HTERT RPE-1 (cell line): ENCODE results near the gene MAPK10.
"Not testable (repeated sequence)": the region's sequence is repeated elsewhere in the genome, so short reads cannot be mapped to it uniquely, and the experiment has no call there.

Experiments used
- in situ Hi-C: fragments of 300-500 bp; cut with MboI; formaldehyde crosslinking; loops from 4 replicates; pipeline ENCODE4 v1.14.3; 2020; ENCODE audit warnings: low sequenced_read_pairs

Gene MAPK10

GRCh38 chr4:86203176-86203575, 156.7 kb downstream of the MAPK10 start:
- in situ Hi-C loops, result no loop called here

GRCh38 chr4:86185659-86186058, 174.2 kb downstream of the MAPK10 start:
- in situ Hi-C loops, result no loop called here

GRCh38 chr4:86184901-86185285, 175.0 kb downstream of the MAPK10 start:
- in situ Hi-C loops, result no loop called here

GRCh38 chr4:86184216-86184900, 175.5 kb downstream of the MAPK10 start:
- in situ Hi-C loops, result no loop called here

- in situ Hi-C loops, result no loop called here
These were observed 178.3 kb downstream of the MAPK10 start for GRCh38 chr4:86181585-86181984.

- in situ Hi-C loops, result no loop called here
These were observed 181.6 kb downstream of the MAPK10 start for GRCh38 chr4:86178211-86178610.

GRCh38 chr4:86174506-86174905, 185.3 kb downstream of the MAPK10 start:
- in situ Hi-C loops, result no loop called here

- in situ Hi-C loops, result not testable (repeated sequence)
These were observed 191.5 kb downstream of the MAPK10 start for GRCh38 chr4:86168335-86168734.

GRCh38 chr4:86160426-86160825, 199.4 kb downstream of the MAPK10 start:
- in situ Hi-C loops, result no loop called here

GRCh38 chr4:86159216-86159615, 200.6 kb downstream of the MAPK10 start:
- in situ Hi-C loops, result no loop called here

- in situ Hi-C loops, result no loop called here
These were observed 203.3 kb downstream of the MAPK10 start for GRCh38 chr4:86156531-86156930.

- in situ Hi-C loops, result no loop called here
These were observed 204.1 kb downstream of the MAPK10 start for GRCh38 chr4:86155766-86156165.

GRCh38 chr4:86152454-86152853, 207.4 kb downstream of the MAPK10 start:
- in situ Hi-C loops, result no loop called here

- in situ Hi-C loops, result no loop called here
These were observed 208.7 kb downstream of the MAPK10 start for GRCh38 chr4:86151196-86151595.

GRCh38 chr4:86141161-86141560, 218.7 kb downstream of the MAPK10 start:
- in situ Hi-C loops, result no loop called here

- in situ Hi-C loops, result no loop called here
These were observed 227.4 kb downstream of the MAPK10 start for GRCh38 chr4:86132468-86132867.

- in situ Hi-C loops, result no loop called here
These were observed 228.4 kb downstream of the MAPK10 start for GRCh38 chr4:86131456-86131855.

- in situ Hi-C loops, result no loop called here
These were observed 229.5 kb downstream of the MAPK10 start for GRCh38 chr4:86130160-86130933.

- in situ Hi-C loops, result no loop called here
These were observed 230.3 kb downstream of the MAPK10 start for GRCh38 chr4:86129546-86129945.

GRCh38 chr4:86122404-86122803, 237.4 kb downstream of the MAPK10 start:
- in situ Hi-C loops, result no loop called here

GRCh38 chr4:86118711-86119110, 241.1 kb downstream of the MAPK10 start:
- in situ Hi-C loops, result no loop called here

GRCh38 chr4:86117705-86118302, 242.0 kb downstream of the MAPK10 start:
- in situ Hi-C loops, result no loop called here
